ENCODE measurements around the gene ZNF146.

Gene ZNF146

GRCh38 chr19:36212895-36213294 lies 2.0 kb upstream of the ZNF146 start:
- Histone ChIP-seq H3K27me3 (ENCODE audit: insufficient read depth, poor library complexity, severe bottlenecking) (no peaks in the 10 kb centered on the region), H3K4me3 (ENCODE audit: severe bottlenecking) (no peak overlapping the region), H3K36me3 (ENCODE audit: low read depth) (peaks cover 16% of the 10 kb centered on the region), H3K4me1 (ENCODE audit: insufficient read depth, poor library complexity, severe bottlenecking) (peaks cover 5% of the 10 kb centered on the region), H3K27ac (ENCODE audit: poor library complexity, severe bottlenecking) (no peak overlapping the region), H3K9me3 (ENCODE audit: severe bottlenecking) (no peaks in the 10 kb centered on the region)
- ATAC-seq (ENCODE audit: low read depth) (no peak), DNase-seq (ENCODE audit: low spot score) (no peak)
- TF ChIP-seq CTCF (IDR thresholded peaks at IDR 0.05; ENCODE audit: poor library complexity, severe bottlenecking), result no peak

DNA sequence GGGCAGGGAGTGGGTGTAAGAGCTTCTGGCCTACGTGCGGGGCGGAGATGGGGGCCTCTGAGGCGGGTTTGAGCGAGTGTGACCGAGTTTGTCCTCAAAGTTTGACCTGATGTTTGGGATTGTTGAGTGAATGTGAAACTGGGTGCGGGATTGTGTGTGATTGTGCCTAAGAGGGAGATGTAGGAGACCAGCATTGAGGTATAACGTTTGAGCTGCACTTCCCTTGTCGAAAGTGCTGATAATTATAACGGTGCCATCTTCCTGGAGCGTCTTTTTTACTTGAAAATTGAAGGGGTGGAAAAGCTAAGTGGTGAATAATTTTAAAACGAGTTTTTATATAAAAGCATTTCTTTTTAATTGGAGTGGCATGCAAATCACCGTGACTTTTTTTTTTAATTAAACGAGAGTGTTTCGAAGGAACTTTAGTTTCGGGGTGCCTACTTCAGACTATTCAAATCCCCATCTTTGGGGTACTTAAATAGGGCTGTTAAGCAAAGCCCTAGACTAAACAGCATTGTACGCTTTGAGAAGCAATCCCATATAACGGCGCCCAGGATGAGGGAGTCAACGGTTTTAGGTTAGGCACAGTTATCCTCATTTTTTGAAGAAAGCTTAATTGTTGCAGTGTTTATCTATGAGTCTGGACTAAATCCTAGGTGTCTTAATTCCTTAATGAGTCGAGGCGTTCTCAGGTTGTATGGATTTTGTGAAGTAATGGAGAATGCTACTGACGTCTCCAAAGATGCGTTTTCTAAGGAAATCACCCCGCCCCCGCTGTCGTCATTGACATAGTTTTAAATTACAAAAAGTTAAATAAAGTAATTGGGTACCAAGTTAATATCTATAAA lies 594 bp downstream of the ZNF146 start:
- Histone ChIP-seq H3K27ac (ENCODE audit: poor library complexity, severe bottlenecking) (peak overlapping the region; percentile 51), H3K27me3 (ENCODE audit: insufficient read depth, poor library complexity, severe bottlenecking) (no peaks in the 10 kb centered on the region), H3K36me3 (ENCODE audit: low read depth) (peaks cover 34% of the 10 kb centered on the region), H3K4me3 (ENCODE audit: severe bottlenecking) (peak overlapping the region; percentile 72), H3K4me1 (ENCODE audit: insufficient read depth, poor library complexity, severe bottlenecking) (peaks cover 5% of the 10 kb centered on the region), H3K9me3 (ENCODE audit: severe bottlenecking) (no peaks in the 10 kb centered on the region)
- no peak for TF ChIP-seq CTCF (IDR thresholded peaks at IDR 0.05; ENCODE audit: poor library complexity, severe bottlenecking)
- ATAC-seq (ENCODE audit: low read depth), result no peak
- no peak for DNase-seq (ENCODE audit: low spot score)

- no peak for TF ChIP-seq CTCF (IDR thresholded peaks at IDR 0.05; ENCODE audit: poor library complexity, severe bottlenecking)
Observed at GRCh38 chr19:36221474-36221873, 6.6 kb downstream of the ZNF146 start.

DNA sequence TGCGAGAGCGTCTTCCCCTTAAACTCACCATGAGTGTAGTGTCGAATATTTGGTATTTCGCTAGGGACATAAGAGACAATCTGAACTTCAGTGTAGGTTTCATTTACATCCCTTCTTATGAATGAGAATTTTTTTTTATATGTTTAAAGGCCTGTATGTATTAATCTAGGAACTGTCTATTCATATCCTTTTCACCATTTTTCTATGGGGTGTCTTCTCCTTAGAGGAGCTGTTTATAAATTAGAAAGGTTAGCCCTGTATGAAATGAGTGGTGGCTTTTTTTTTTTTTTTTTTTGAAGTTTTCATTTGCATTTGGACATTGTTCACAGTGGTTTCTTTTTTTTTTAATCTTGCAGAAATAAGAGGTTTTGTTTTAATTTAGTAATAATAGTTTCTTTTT lies 7.6 kb downstream of the ZNF146 start:
- no peak overlapping the region for H3K4me3 ChIP-seq (ENCODE audit: severe bottlenecking)
- no peaks in the 10 kb centered on the region for H3K4me1 ChIP-seq (ENCODE audit: insufficient read depth, poor library complexity, severe bottlenecking)
- no peak overlapping the region for H3K27ac ChIP-seq (ENCODE audit: poor library complexity, severe bottlenecking)
- H3K27me3 ChIP-seq (ENCODE audit: insufficient read depth, poor library complexity, severe bottlenecking), result no peaks in the 10 kb centered on the region
- no peak for ATAC-seq (ENCODE audit: low read depth)
- peaks cover 90% of the 10 kb centered on the region for H3K36me3 ChIP-seq (ENCODE audit: low read depth)
- no peaks in the 10 kb centered on the region for H3K9me3 ChIP-seq (ENCODE audit: severe bottlenecking)
- no peak for TF ChIP-seq CTCF (IDR thresholded peaks at IDR 0.05; ENCODE audit: poor library complexity, severe bottlenecking)
- DNase-seq (ENCODE audit: low spot score), result no peak

More at GRCh38 chr19:36221474-36221873, 6.6 kb downstream of the ZNF146 start:
- DNase-seq (ENCODE audit: low spot score) (no peak), ATAC-seq (ENCODE audit: low read depth) (no peak)
- H3K4me3 ChIP-seq (ENCODE audit: severe bottlenecking), result no peak overlapping the region
- H3K4me1 ChIP-seq (ENCODE audit: insufficient read depth, poor library complexity, severe bottlenecking), result no peaks in the 10 kb centered on the region
- no peaks in the 10 kb centered on the region for H3K9me3 ChIP-seq (ENCODE audit: severe bottlenecking)
- H3K36me3 ChIP-seq (ENCODE audit: low read depth), result peaks cover 84% of the 10 kb centered on the region
- H3K27ac ChIP-seq (ENCODE audit: poor library complexity, severe bottlenecking), result no peak overlapping the region
- no peaks in the 10 kb centered on the region for H3K27me3 ChIP-seq (ENCODE audit: insufficient read depth, poor library complexity, severe bottlenecking)

Data from RWPE2 (cell line).